Activated T-cell treated with anti-CD3 and anti-CD28 coated beads, Interleukin-2, amount 50 U/mL, for 4 hours (primary cell): Measurements from ENCODE around the gene CTNNB1. TPM values are rescaled to one million over a fixed set of nuclear protein-coding genes. Genes with fewer than 3 reads are reported as not detected.

ENCODE experiments used
- ATAC-seq, 2 donors: fragments of 200-7000 bp; cut with Tn5 transposase; one replicate each; pipeline ENCODE4 v1.10.0; 2021
- DNase-seq: peaks from one replicate; pipeline ENCODE4 v3.0.0-alpha.2; 2020
- H3K27me3 Mint-ChIP-seq: one replicate; pipeline ENCODE4 v1.8.0; 2021; ENCODE audit warnings: low read depth, mixed read lengths
- H3K36me3 Mint-ChIP-seq: one replicate; pipeline ENCODE4 v1.8.0; 2022; ENCODE audit warnings: mixed read lengths; ENCODE audit not compliant: insufficient read depth
- H3K4me1 Mint-ChIP-seq: one replicate; pipeline ENCODE4 v1.8.0; 2021; ENCODE audit warnings: low read depth, mixed read lengths
- H3K4me3 Mint-ChIP-seq: one replicate; pipeline ENCODE4 v1.8.0; 2021; ENCODE audit warnings: mild to moderate bottlenecking, moderate library complexity, mixed read lengths
- H3K9me3 Mint-ChIP-seq: one replicate; pipeline ENCODE4 v1.8.0; 2021; ENCODE audit warnings: mixed read lengths
- total RNA-seq, 3 donors: library from RNA; stranded (reverse); gene quantifications; one replicate each; pipeline ENCODE4 v1.2.1, GENCODE V29; 2021

CTNNB1 gene
- total RNA-seq, 3 donors from 2014 or later = 132 to 190 (median 168) TPM

DNA sequence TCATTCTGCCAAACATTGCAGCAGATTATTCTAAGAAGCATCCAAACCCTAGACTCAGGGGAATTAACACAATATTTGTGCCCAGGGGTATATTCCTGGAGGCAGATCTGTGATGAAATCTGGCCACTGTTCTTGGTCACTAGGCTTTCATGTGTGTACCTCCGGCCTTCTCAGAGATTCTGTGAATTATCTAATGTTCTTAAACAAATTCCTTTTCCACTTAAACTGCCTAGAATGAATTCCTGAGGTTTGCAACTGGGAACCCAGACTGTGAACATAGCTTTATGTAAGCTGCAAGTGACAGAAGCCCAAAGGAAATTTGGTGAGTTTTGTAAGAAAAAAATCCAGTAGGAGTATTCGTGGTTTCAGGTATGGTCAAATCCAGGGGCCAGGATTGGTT is 20.7 kb upstream of the CTNNB1 start:
- no peak overlapping the region for H3K4me3 Mint-ChIP-seq
- H3K9me3 Mint-ChIP-seq = no peaks in the 10 kb centered on the region
- H3K36me3 Mint-ChIP-seq = no peaks in the 10 kb centered on the region
- no peaks in the 10 kb centered on the region for H3K4me1 Mint-ChIP-seq
- DNase-seq = no peak
- peaks cover 11% of the 10 kb centered on the region for H3K27me3 Mint-ChIP-seq
- ATAC-seq = no peak

DNA sequence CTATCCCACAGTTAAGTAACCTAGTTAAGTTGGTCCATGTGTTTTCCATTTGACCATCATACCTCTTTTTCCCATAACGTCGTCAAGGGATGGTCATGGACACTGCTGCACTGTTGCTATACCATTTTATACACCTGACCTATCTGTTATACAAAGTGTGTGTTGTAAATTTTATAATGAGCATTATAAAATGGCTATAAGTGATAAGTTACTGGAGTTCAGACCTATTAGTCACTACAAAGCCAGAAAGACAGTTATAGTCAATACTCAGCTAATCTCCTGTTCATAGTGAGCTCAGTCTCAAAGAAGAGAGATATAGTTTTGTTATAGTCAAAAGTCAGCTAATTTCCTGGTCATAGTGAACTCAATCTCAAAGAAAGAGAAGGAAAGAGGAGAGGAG is 18.9 kb upstream of the CTNNB1 start:
- no peak overlapping the region for H3K4me3 Mint-ChIP-seq
- ATAC-seq (no peak), DNase-seq (no peak)
- H3K27me3 Mint-ChIP-seq = peaks cover 11% of the 10 kb centered on the region
- H3K9me3 Mint-ChIP-seq = no peaks in the 10 kb centered on the region
- H3K4me1 Mint-ChIP-seq = no peaks in the 10 kb centered on the region
- H3K36me3 Mint-ChIP-seq = no peaks in the 10 kb centered on the region

DNA sequence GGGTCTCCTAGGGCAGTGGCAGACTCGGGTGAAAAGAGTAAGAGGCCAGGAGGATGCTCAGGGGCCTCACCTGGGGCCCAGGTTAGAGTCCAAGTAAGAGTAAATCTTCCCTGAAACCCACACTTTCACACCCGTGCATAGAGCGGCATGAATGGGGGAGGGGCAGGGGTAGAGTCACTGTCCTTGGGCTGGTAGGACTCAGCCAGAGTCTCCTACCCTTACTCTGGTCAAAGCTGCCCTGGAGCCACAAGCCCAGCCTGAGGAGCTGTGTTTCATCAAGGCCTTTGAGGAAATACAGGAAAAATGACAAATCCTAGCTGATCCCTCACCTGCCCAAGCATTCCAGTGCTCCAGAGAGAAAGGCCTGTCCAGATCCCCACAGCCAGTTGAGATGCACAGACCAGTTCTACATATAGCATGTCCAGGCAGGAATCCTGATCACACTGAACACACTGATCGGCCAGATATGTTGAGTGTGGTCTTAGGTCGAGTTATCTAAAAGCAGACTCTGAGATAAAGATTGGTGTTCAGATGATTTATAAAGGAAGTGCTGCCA is 16.7 kb upstream of the CTNNB1 start:
- no peak for ATAC-seq
- H3K4me1 Mint-ChIP-seq = peaks cover 2% of the 10 kb centered on the region
- peaks cover 7% of the 10 kb centered on the region for H3K27me3 Mint-ChIP-seq
- H3K36me3 Mint-ChIP-seq = no peaks in the 10 kb centered on the region
- no peaks in the 10 kb centered on the region for H3K9me3 Mint-ChIP-seq
- H3K4me3 Mint-ChIP-seq = no peak overlapping the region
- DNase-seq = no peak

DNA sequence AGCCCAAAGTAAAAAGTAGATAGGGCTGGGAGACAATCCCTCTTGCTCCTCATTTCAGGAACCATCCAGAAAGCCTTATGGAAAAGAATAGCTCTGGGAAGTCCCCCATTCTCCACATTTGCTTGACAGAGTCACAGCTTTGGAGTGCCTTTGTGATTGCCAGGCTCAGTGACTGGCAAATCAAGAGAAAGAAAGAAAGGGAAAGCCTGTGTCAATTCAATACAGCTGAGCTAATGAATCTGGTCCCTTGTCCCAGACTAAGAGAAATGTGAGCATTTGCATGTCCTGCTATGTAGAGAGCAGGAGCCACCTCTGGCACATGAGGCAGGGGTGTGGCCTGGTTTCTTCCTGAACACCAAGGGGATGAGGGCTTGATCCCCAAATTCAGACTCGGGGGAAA is 14.9 kb upstream of the CTNNB1 start:
- DNase-seq (no peak), ATAC-seq (no peak)
- Mint-ChIP-seq H3K9me3 (no peaks in the 10 kb centered on the region), H3K4me1 (peaks cover 14% of the 10 kb centered on the region), H3K27me3 (peaks cover 2% of the 10 kb centered on the region), H3K36me3 (no peaks in the 10 kb centered on the region), H3K4me3 (no peak overlapping the region)

DNA sequence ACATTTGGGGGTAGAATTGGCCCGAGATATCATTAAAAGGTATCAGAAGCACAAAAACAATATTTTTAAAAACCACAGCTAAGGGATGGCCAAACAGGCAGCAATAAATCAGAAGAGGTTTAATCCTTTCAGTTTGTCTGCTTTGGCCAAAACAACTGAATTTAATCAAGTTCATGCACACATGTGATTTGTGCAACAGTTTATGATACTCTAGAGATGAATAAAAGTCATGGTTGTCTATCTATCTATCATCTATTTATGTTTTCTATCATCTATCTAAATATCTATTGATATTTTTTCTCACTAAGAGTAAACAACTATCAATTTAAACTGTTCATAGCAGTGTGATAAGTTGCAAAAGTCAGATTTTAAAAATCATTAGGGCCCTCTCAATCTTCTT is 13.0 kb upstream of the CTNNB1 start:
- H3K4me1 Mint-ChIP-seq = peaks cover 24% of the 10 kb centered on the region
- no peak overlapping the region for H3K4me3 Mint-ChIP-seq
- ATAC-seq (no peak), DNase-seq (no peak)
- no peaks in the 10 kb centered on the region for H3K9me3 Mint-ChIP-seq
- H3K27me3 Mint-ChIP-seq = no peaks in the 10 kb centered on the region
- no peaks in the 10 kb centered on the region for H3K36me3 Mint-ChIP-seq

DNA sequence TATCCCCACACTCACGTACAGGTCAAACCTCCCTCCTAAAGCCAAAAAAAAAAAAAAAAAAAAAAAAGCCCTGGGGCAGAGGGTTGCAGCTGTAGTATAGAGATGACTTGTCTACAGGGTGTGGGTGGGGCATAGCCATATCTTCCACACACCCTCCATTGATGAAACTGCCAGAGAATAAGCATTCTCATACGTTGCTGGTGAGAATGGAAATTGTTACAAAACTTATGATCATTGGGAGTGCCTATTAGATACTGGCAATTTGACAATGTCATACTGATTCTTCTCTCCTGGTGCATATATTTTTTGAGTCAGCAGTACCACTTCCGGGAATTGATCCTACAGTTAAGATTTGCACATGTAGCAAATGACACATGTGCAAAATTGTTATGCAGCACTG is 11.0 kb upstream of the CTNNB1 start:
- Mint-ChIP-seq H3K4me3 (no peak overlapping the region), H3K27me3 (no peaks in the 10 kb centered on the region), H3K4me1 (peaks cover 24% of the 10 kb centered on the region)

DNA sequence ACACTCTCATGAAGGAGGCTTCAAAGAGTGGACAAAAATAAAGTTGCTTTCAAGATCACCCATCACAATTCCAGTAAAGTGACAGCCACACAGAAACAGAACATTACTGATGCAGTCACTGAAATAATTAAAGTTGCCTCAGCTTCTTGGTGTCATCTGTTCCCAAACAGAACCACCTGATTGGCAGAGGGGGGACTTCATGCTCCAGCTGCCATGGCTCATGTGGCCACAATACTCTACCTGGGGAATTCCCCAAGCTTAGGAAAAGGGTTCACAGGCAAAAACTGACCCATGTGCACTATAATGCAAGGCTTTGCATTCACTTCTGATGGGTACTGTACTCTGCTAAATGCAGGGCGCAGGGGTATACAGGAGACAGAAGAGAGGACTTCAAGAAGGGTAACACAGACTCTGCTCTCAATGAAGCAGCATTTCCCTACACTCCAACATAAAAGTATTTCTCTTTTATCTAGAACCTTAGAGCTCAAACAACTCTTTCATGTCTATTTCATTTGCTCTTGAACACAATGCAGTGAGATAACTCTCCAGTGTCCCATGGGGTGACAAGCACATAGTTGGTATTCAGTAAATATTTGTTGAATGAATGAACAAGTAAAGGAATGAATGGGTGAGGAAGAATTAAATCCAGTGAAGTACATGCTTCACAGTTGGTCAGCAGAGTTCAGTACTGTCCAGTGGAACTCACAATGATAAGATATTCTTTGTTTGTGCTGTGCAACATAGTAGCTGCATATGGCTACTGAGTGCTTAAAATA is 8.6 kb upstream of the CTNNB1 start:
- DNase-seq (no peak), ATAC-seq (no peak)
- H3K27me3 Mint-ChIP-seq = peaks cover 2% of the 10 kb centered on the region
- peaks cover 24% of the 10 kb centered on the region for H3K4me1 Mint-ChIP-seq
- no peaks in the 10 kb centered on the region for H3K36me3 Mint-ChIP-seq
- no peaks in the 10 kb centered on the region for H3K9me3 Mint-ChIP-seq
- no peak overlapping the region for H3K4me3 Mint-ChIP-seq

More for the DNA sequence above, 11.0 kb upstream of the CTNNB1 start:
- peak; percentile 97 to 98 for ATAC-seq
- no peaks in the 10 kb centered on the region for H3K36me3 Mint-ChIP-seq
- H3K9me3 Mint-ChIP-seq = no peaks in the 10 kb centered on the region
- DNase-seq = no peak

DNA sequence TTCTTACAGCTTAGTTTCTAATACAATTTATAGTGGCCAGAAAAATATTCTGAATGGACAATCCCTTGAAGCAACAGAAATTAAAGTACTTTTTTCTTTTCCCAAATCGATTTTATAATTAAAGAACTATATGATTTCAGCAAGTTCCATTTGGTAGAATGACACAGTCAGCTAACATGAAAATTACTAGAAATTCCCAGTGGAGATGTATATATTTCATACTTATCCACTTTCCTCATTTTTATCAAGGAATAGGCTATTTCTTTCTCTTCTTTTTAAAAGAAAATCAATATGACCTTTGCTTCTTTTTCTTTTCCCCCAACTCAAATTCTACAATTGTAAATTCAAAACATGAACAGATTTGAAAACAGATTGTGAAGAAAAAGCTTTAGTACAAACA is 6.4 kb upstream of the CTNNB1 start:
- Mint-ChIP-seq H3K9me3 (no peaks in the 10 kb centered on the region), H3K4me3 (no peak overlapping the region), H3K27me3 (peaks cover 2% of the 10 kb centered on the region), H3K4me1 (peaks cover 20% of the 10 kb centered on the region), H3K36me3 (no peaks in the 10 kb centered on the region)
- DNase-seq = no peak
- ATAC-seq = no peak

DNA sequence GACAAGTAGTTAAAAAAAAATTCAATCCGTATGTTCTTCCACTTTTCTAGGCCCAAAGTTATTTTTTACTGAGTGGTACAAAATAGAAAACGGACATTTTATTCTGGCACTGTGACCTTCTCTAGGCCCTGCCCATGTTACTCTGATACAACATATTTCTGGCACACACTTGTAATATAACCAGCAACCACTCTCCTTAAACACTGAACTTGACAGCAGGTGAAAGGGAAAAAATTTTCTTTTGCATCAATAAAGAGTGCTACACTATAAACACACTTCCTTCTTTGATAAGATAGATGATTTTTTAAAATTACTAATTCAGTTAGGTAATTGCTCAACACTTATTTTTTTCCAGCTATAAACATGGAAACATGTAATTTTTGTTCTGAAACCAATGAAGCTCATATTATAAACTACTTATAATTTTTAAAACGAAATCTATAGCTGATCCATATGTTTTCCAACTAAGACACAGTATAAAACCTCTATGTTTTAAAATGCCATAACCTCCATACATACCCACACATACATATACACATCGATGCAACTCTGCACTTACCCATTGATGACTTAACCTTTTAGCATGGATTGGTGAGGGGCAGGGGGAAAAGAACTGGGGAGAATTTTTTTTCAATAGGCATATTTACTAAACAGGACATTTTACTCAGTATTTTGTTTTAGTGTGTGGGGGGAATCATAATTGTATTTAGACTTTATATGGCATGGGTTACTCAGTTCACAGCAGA is 5.3 kb upstream of the CTNNB1 start:
- Mint-ChIP-seq H3K36me3 (no peaks in the 10 kb centered on the region), H3K9me3 (no peaks in the 10 kb centered on the region), H3K27me3 (peaks cover 2% of the 10 kb centered on the region), H3K4me3 (no peak overlapping the region), H3K4me1 (peaks cover 14% of the 10 kb centered on the region)
- no peak for ATAC-seq
- no peak for DNase-seq

DNA sequence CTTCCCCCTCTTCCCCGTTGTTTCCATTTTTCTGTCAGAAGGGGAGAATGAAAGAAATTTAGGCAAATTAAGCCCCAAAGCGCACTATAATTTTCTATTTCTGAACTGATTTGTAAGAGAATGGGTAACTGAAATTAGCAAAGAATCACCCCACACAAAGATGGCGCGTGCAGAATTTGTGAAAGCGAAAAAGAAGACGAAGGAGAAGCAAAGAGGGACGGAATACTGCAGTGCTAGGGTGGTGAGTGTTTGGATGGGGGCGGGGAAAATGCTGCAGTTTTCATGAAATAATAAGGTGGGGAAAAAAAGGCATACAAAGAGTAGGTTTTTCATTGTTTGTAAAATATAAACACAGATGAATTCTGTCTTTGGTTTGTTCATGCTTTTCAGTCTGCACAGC is 4.6 kb upstream of the CTNNB1 start:
- peaks cover 2% of the 10 kb centered on the region for H3K27me3 Mint-ChIP-seq
- H3K36me3 Mint-ChIP-seq = no peaks in the 10 kb centered on the region
- H3K4me1 Mint-ChIP-seq = peaks cover 10% of the 10 kb centered on the region
- H3K9me3 Mint-ChIP-seq = no peaks in the 10 kb centered on the region
- DNase-seq (no peak), ATAC-seq (no peak)
- H3K4me3 Mint-ChIP-seq = no peak overlapping the region

DNA sequence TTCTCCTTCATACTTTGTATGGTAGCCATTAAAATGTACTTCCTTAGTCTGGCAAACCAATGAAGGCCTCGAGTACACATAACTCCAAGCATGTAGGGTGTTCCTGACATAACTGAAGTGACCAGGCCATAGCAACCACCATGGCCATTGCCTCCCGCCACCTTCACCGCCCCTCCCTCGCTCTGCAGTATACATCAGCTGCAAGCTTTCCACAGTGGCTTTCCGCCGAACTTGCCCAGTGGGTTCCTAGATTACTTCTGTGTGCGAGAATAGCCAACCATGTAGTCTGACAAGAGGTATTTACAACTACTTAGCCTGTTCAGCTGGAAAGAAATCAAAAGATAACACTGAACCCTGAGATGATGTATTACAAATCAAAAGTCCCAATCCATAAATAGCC is 3.4 kb upstream of the CTNNB1 start:
- Mint-ChIP-seq H3K4me1 (peaks cover 7% of the 10 kb centered on the region), H3K27me3 (peaks cover 2% of the 10 kb centered on the region), H3K4me3 (no peak overlapping the region), H3K9me3 (no peaks in the 10 kb centered on the region), H3K36me3 (peaks cover 3% of the 10 kb centered on the region)
- no peak for DNase-seq
- ATAC-seq = no peak

DNA sequence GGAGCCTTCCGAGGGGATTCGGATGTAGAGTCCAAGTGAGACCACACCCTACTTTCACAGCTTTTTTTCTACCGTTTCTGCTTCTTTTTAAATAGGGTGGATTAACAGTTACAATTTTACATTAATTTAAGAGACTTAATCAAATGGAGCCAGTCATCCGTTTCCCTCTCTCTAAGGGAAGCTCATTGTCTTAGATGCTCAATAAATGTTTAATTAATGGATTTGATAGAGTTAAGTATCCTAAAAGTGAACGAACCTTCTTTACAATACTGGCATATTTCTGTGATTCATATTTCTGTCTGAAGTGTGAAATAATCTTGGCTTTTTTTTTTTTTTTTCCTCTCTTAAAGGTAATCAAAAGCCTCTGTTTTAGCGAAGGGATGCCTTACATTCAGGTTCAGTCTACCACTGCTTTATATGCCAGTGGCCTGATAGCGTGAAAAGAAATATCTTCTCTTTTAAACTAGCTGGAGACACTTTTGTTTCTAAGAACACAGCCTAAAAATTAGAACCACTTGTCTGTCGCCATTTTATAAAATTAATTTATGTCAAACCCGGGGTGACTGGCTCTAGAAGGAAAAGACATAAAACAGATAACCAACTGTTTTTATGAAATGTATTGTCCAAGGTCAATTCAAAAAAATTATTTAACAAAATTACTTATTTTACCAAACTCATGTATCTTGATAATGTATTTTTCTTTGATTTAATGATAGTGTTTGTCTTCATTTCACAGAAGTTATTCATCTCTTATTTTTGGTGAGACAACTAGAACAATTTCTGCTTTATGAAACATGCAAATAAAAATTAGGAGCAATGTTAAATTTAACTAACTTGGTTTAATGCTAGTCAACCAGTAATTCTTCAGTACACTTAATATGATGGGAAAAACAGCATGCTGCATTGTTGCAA is 2.5 kb upstream of the CTNNB1 start:
- Mint-ChIP-seq H3K27me3 (peaks cover 2% of the 10 kb centered on the region), H3K9me3 (no peaks in the 10 kb centered on the region), H3K4me3 (no peak overlapping the region), H3K36me3 (peaks cover 3% of the 10 kb centered on the region), H3K4me1 (peaks cover 15% of the 10 kb centered on the region)
- DNase-seq (no peak), ATAC-seq (no peak)

DNA sequence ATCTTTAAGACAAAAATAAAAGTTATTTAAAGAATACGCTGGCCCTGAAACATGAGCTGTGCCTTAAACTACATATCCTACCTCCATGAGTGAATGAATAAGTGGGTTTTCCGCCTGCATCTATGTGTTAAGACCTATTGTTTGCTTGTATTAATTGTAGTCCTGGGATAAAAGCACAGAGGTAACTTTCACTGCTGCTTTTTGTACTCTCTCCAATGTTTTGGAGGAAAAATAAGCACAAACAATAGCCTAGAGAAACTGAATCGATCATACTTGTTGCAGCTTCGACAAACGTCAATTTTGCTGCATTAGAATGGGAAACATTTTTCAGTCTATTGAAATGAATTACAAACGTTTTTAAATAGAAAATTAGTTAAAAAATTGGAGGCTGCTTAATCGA is 1.3 kb upstream of the CTNNB1 start:
- DNase-seq (no peak), ATAC-seq (no peak)
- Mint-ChIP-seq H3K36me3 (peaks cover 5% of the 10 kb centered on the region), H3K4me3 (peak overlapping the region; percentile 87), H3K9me3 (no peaks in the 10 kb centered on the region), H3K4me1 (peaks cover 28% of the 10 kb centered on the region), H3K27me3 (peaks cover 2% of the 10 kb centered on the region)

DNA sequence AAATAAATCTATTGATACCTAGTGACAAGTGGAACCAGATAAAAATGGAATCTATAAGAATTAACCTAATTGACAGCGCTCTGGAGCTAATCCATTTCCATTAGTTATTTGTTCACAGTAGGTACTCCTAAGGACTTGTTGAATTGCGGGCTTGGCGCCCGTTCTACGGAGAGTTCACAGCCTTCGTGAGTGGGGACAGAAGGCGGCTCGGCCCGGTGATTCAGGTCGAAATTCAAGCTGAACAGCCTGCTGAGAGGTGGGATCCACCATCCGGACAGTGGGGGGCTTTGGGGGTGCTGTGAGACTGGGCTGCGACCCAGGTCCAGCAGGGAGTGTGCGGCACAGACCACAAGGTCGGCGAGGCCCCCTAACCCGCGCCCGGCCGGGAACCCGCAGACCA is 779 bp upstream of the CTNNB1 start:
- no peak for DNase-seq
- ATAC-seq = no peak
- H3K9me3 Mint-ChIP-seq = no peaks in the 10 kb centered on the region
- H3K27me3 Mint-ChIP-seq = peaks cover 2% of the 10 kb centered on the region
- H3K4me1 Mint-ChIP-seq = peaks cover 33% of the 10 kb centered on the region
- peak overlapping the region; percentile 87 for H3K4me3 Mint-ChIP-seq
- H3K36me3 Mint-ChIP-seq = peaks cover 5% of the 10 kb centered on the region
